Cardiac septum (tissue), 1 donor: ENCODE data around the gene FRMD3. TPM values are rescaled to one million over a fixed set of nuclear protein-coding genes. Genes with fewer than 3 reads are reported as not detected.
"Not testable (repeated sequence)": the region's sequence is repeated elsewhere in the genome, so short reads cannot be mapped to it uniquely, and the experiment has no call there.

Source experiments
- DNase-seq: peaks from one replicate; pipeline ENCODE4 v3.0.0-alpha.2; 2020; ENCODE audit warnings: low spot score
- intact Hi-C: fragments of 100-400 bp; cut with DNase I; formaldehyde crosslinking; loops from one replicate; pipeline ENCODE4 v1.14.0; 2022
- total RNA-seq: library from RNA; stranded (reverse); fragmentation: NEBNext Ultra II Directional; extraction: Animal tissue kit (Norgen Biotek cat#: 25700); gene quantifications from one replicate; pipeline ENCODE4 v1.2.1, GENCODE V29; 2021
- donor health status: DM: no; HTN: no; CAD: no.

Gene FRMD3
- total RNA-seq, 1 donor from 2014 or later, result 123 TPM

DNA sequence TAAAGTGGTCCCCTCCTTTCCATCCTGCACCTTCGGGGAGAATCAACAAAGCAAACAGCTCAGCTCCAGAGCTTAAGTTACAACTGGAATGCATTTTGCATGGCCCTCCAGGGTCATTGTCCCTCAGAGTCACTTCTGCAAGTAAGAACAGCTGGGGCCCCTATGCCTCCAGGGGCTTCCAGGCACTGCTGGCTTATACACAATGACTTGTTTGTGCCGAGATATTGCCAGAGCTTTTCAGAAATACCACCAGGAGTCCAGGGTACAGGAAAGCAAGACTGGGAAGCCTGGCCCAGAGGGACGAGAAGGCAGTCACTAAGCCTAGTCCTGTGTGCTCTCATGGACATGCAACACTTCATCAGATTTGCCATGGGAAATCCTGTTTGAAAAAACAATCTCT, 11.3 kb downstream of the FRMD3 start:
- no peak for DNase-seq
- intact Hi-C loops, result no loop called here

DNA sequence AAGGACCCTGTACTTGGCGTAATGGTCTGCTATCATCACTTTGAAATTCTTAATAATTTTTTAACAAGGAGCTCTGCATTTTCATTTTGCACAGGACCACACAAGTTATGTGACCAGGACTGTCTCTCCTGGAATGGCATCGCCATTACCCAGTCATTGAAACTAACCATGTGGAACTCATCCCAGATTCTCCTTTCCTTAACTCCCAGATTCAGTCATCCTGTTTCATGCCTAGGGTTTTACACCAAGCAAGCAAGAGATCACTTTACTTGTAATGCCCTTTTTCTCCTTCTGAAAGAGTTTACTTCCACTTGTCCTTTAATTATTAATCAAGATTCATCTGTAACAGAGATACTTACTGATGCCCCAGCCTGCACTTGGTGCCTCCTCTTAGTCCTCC, 12.0 kb downstream of the FRMD3 start:
- DNase-seq, result no peak

DNA sequence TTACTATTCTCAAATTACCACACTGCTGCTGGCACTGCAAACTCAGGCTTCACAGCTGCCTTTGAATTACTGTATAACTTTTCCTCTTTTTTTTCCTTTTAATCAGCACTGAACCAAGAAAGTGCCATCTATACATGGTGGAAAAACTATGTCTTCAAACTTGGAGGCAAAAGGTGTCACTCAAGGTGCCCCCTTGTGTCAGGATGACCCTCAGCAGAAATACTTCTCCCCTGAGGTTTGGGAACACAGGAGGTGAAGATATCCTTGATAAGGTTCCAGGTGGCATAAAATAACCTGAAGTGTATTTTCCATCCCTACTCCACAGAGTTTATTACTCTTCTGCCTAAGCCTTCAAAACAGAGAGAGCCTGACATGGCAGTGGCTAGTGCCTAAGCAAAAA, 14.5 kb downstream of the FRMD3 start:
- intact Hi-C loops, result no loop called here
- no peak for DNase-seq

More for the DNA sequence above, 12.0 kb downstream of the FRMD3 start:
- intact Hi-C loops, result no loop called here

DNA sequence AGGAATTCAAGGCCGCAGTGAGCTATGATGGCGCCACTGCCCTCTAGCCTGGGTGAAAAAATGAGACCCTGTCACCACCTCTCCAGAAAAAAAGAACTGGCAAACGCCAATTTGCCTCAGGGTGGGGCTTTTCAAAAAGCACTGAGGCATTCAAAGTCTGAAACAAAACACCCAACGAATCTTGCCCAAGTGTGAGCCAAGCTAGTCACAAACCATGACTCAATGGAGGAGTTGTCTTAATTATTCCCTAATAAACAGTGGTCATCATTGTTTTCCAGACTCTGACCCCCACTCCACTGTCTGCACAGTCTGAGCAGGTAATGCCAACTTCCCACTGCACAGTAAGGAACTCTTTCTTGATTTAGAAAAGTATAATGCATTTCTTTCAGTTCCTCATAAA, 16.8 kb downstream of the FRMD3 start:
- intact Hi-C loops, result no loop called here

DNA sequence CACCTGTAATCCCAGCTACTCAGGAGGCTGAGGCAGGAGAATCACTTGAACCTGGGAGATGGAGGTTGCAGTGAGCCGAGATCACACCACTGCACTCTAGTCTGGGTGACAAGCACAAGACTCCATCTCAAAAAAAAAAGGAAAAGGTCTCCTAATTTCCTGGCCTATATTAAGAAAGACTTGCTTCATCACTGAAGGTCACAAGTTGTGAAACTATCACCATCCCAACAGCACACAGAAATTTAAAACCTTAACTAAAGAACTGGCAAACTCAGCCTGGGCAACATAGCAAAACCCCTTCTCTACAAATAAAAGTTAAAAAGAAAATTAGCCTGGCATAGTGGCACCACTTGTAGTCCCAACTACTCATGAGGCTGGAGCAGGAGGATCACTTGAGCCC, 17.2 kb downstream of the FRMD3 start:
- intact Hi-C loops, result no loop called here
- DNase-seq, result no peak

More for the DNA sequence above, 16.8 kb downstream of the FRMD3 start:
- DNase-seq, result no peak

DNA sequence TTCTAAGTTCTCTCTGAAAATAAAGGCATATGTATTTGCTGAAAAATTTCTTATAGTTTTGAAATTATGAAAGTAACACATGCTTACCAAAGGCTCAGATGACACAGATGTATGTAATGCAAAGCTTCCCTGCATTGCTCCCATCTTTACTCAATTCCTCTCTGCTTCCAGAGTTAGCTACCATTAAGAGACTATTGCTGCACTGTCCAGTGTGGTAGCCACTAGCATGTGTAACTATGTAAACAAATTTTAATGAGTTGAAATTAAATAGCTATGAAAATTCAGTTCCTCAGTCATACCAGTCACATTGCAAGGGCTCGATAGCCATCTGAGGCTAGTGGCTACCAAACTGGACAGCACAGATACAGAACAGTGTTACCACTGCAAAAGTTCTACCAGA, 17.9 kb downstream of the FRMD3 start:
- DNase-seq, result no peak
- intact Hi-C loops, result no loop called here

DNA sequence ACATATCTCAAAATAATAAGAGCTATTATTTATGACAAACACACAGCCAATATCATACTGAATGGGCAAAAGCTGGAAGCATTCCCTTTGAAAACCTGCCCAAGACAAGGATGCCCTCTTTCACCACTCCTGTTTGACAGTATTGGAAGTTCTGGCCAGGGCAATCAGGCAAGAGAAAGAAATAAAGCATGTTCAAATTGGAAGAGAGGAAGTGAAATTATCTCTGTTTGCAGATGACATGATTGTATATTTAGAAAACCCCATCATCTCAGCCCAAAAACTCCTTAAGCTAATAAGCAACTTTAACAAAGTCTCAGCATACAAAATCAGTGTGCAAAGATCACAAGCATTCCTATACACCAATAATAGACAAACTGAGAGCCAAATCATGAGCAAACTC, 20.2 kb downstream of the FRMD3 start:
- DNase-seq, result not testable (repeated sequence)

DNA sequence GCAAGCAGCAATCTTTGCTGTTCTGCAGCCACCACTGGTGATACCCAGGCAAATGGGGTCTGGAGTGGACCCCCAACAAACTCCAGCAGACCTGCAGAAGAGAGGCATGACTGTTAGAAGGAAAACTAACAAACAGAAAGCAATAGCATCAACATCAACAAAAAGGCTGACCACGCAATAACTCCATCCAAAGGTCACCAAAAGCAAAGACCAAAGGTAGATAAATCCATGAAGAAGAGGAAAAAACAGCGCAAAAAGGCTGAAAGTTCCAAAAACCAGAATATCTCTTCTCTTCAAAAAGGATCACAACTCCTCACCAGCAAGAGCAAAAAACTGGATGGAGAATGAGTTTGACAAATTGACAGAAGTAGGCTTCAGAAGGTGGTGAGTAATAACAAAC, 23.4 kb downstream of the FRMD3 start:
- intact Hi-C loops, result no loop called here

More for the DNA sequence above, 20.2 kb downstream of the FRMD3 start:
- intact Hi-C loops, result not testable (repeated sequence)

DNA sequence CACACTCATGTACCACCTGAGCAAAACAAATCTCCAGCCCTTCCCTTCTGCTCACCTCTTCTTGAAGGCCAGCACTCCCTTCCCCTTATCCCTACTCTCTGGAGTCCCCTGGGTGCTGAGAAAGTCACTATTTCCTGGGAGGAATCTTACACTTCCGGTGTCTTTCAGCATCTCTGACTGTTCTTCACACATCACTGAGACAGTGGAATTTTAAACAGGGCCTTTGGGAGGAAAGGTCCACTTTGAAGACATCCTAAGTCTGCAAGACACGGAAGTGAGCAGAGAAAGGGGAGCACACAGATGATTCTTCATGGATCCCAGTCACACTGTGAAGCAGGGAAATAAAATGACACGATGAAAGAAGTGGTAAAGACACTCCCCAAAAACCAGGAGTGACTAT, 25.6 kb downstream of the FRMD3 start:
- DNase-seq, result no peak
- intact Hi-C loops, result no loop called here

More for the DNA sequence above, 23.4 kb downstream of the FRMD3 start:
- DNase-seq, result no peak

DNA sequence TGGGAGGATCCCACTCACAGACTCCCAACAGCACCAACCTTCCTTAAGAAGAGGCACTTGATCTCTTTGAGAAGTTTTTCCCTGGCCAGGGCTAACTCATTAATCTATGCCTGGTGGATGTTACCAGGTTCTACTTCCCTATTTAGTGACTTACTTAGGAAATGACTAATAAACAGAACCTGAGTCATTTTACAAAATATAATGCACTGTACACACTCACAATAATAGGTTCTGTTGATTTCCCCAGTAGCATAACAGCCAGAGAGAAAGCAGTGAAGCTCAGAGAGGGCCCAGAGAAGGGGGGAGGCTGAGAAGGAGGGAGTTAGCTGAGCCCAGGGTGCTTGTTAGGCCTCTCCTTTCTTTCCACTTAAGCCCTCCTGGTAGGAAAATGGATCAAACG, 27.1 kb downstream of the FRMD3 start:
- intact Hi-C loops, result no loop called here
- DNase-seq, result no peak

DNA sequence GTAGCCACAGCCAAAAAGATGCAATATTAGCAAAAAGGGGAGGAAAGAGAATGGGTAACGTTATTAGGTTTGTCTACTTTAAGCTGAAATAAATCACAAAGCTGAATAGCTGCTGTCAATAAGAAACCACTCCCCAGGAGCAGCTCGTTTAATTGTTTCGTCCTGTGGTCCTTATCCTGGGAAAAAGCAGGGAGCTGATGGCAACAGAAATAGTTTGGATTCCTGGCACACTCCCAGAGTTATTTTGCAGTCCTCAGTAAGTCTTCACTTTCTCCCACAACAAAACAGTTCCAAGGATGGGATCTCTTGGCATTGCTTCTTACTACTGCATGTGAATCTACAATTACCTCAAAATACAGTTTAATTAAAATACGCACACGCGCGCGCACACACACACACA, 28.8 kb downstream of the FRMD3 start:
- intact Hi-C loops, result no loop called here
- no peak for DNase-seq

DNA sequence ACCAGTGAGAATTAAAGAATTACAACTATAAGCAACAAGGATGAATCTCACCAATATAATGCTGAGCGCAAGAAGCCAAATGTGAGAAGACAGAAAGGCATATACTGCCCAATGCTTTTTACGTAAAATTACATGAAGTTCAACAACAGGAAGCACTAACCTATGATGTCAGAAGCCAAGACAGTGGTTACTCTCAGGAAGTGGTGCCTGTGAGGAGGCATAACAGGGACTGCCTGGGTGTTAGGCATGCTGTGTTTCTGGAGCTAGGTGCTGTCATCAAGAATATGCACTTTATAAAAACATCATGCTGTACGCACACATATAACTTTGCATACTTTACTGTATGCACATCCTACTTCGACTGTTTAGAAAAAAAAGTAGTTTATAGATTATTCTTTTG, 30.1 kb downstream of the FRMD3 start:
- no peak for DNase-seq
- intact Hi-C loops, result no loop called here

DNA sequence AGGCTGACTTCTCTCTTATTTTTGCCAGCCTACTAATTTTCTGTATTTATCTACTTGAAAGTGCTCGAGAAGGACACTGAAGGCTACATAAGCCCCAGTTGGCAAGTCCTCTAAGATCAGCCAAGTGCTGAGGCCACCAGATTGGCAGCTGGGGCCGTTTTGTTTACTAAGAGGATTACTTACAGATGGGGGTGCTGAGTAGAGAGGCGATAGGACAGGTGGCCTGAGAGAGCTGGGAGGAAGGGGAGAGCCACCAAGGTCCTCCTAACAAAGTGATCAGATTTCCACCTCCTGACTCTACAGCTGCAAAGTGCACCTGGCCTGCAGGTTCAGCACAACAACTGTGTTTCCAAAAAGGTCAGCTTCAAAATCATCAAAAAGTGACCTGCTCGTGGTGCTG, 32.9 kb downstream of the FRMD3 start:
- intact Hi-C loops, result no loop called here
- no peak for DNase-seq

DNA sequence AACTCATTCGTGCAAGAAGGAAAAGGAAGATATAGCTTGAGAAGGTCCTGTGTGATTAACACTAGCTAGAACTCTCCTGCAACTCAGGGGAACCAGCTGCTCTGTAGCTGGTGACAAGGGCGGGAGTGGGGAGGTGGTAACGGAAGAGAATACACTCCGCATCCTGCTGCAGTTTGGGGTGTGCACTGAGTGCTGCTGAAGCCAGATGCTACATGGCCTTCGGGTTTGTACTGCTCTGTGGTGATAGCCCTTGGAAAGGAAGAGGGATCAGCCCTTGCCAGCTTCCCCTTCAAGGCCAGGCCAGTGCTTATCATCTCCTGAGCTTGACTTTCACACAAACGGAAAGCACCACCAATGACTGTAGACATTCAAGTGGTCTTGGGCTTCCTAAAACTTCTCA, 34.3 kb downstream of the FRMD3 start:
- no peak for DNase-seq

DNA sequence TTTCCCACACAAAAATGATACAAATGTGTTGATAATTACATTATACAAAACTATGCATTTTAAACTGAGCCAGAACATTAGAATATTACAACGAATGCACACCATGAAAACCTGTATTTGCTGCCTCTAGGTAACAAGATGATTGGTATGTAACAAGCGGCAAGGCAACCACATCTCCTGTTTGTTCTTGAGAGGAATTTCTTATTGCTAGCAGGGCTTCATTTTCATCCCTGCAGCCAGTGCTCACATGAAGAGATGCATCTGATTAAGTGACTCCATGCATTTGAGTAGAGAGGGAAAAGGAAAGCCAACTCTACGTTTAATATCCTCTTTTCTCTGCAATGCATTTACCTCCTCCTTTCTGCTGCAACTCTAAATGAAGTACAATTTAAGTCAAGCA, 36.6 kb downstream of the FRMD3 start:
- DNase-seq, result no peak
- intact Hi-C loops, result no loop called here

More for the DNA sequence above, 34.3 kb downstream of the FRMD3 start:
- intact Hi-C loops, result no loop called here

DNA sequence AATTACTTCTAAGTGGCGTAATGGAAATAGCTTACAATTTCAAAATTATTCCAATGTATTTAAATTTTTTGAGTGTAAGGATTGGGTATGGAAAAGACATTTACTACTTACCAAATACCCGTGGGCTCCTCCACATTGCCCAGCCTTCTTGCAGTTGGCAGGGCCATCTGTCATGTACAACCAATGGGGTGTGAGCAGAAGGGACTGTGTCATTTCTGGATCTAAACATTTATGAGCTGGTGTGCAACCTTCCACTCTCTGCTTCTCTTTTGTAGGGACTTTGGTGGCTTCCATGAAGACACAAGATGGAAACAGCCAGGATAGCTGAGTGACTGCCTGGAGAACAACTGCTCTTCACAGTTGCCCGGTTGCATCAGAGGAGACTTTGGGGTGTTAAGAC, 40.8 kb downstream of the FRMD3 start:
- intact Hi-C loops, result no loop called here
- DNase-seq, result no peak

DNA sequence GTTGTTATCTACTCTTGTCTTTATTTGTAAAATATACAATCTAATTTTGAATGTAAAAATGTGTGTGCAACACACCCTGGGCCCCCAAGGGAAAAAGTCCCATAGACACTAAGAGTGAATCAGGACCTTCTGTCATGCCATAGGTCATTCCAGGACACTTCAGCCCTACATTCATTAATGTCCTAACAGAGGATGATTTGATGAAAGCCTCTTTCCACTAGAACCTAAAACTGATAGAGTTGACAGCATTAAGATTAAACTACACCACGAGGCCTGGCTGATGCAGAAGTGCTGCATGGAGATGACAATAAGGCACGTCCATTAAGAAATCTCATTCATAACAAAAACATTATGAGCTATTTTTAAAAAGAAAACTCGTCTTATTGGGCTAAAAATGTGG, 46.2 kb downstream of the FRMD3 start:
- no peak for DNase-seq
- intact Hi-C loops, result no loop called here

DNA sequence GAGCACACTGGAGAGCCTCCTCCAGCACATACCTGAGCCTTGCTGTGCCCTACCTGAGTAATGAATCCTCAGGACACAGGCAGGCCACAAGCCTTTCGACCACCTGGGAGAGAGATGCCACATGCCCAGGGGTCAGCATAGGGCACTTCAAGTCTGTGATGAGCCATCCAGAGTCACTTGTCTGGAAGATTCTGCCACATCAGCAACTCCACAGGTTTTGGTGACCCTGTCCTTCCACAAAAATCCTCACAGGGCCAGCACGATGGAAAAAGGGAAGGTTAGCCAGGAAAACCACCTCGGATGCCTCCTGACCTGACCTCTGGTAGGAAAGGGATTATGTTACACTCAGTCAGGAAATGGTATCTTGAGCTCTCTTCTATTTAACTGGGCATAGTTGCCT, 46.8 kb downstream of the FRMD3 start:
- intact Hi-C loops, result no loop called here
- no peak for DNase-seq

DNA sequence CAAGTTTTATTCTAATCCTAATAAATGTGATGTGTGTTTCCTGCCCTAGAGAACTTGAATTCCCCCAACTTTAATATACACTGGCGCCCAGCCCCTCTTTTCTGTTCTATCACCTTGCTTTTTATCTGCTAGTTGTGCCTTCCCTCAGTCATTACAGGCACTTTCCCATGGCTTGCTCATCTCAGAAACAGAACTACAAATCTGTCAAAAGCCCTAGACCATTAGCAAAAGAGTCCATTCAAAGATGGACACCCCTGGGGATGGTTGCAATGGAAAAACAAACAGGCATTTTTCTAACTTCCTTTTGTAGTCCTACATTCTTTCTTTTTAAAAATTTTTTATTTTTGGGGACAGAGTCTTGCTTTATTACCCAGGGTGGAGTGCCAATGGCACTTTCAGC, 48.2 kb downstream of the FRMD3 start:
- DNase-seq, result no peak
- intact Hi-C loops, result no loop called here

DNA sequence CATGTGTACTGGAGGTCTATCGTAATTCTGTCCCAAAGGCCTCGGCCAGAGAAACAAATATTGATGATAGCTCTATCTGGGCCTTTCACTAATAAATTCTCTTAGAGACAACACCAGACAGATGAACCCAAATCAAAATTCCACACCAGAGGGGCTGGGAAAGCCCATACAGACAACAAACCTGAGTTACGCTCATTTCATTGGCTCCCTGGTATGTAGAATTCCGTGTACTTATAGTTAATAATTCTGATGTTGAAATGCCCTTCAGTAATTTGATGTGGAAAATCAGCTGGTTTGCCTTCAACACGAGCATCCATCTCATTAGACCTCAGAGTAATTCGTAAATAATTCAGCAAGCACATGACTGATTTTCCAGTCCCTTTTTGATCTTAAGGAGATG, 53.2 kb downstream of the FRMD3 start:
- DNase-seq, result no peak
- intact Hi-C loops, result no loop called here

DNA sequence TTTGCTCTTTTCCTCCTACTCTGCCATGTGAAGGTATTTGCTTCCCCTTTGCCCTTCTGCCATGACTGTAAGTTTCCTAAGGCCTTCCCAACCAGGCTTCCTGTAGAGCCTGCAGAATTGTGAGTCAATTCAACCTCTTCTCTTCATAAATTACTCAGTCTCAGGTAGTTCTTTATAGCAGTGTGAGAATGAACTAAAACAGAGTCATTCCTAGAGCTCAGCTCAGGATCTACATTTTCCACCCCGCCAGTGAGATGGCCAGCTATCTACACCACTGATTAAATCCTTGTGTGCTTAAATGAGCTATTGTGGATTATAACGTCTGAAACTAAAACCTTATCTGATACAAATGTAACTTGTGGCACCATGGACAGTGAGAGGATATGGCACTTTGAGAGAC, 55.0 kb downstream of the FRMD3 start:
- intact Hi-C loops, result no loop called here

DNA sequence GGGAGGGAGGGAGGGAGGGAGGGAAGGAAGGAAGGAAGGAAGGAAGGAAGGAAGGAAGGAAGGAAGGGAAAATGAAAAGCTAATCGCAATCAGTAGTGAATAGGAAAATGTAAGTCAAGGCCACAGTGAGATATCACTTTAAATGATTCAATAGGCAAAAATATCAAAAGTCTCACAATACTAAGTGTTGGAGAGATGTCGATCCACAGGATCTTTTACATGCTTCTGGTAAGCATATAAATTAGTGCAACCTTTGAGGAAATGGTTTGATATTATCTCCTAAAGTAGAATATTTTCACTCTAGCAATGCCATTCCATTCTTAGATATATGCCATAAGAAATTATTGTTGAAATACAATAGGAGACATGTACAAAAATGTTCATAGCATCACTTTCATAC, 58.4 kb downstream of the FRMD3 start:
- intact Hi-C loops, result no loop called here
- DNase-seq, result no peak

More for the DNA sequence above, 55.0 kb downstream of the FRMD3 start:
- DNase-seq, result no peak

DNA sequence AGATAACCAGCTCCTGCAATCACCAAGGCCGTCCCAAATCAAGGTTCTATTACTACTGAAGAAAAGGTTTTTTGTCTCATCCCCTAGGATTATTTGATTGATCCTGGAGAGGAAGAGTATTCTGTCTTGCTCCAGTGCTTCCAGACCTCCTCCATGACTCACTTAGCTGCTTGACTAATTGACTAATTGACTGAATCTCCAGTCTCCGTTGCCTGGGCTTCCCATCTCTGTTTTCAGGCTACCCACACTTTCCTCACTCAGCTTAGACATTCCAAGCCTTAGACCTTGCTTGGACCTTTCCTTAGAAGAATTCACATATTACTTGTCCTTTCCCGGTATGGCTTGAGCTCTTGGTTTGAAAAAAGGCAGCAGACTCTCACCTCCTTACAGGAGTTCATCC, 60.6 kb downstream of the FRMD3 start:
- no peak for DNase-seq
- intact Hi-C loops, result no loop called here
